Ascending aorta (tissue), 2 donors: ENCODE measurements around the gene SETBP1. TPM values are rescaled to one million over a fixed set of nuclear protein-coding genes. Genes with fewer than 3 reads are reported as not detected.

Experiments
- DNase-seq, 2 donors: peaks; one replicate each; pipeline ENCODE4 v3.0.0-alpha.2; 2019; ENCODE audit warnings: low spot score in 2 of 2
- H3K27ac ChIP-seq, 2 donors: fragments of 200-600 bp; sonication (generic); one replicate each; pipeline ENCODE4 v1.5.1; 2016 to 2017; ENCODE audit warnings: mild to moderate bottlenecking in 1 of 2
- H3K27me3 ChIP-seq: fragments of 200-600 bp; sonication (generic); one replicate; pipeline ENCODE4 v1.5.1; 2017
- H3K36me3 ChIP-seq, 2 donors: fragments of 200-600 bp; sonication (generic); one replicate each; pipeline ENCODE4 v1.5.1; 2016
- H3K4me1 ChIP-seq, 2 donors: fragments of 200-600 bp; sonication (generic); one replicate each; pipeline ENCODE4 v1.5.1; 2016 to 2017; ENCODE audit warnings: mild to moderate bottlenecking in 1 of 2
- H3K4me3 ChIP-seq, 2 donors: fragments of 200-600 bp; sonication (generic); one replicate each; pipeline ENCODE4 v1.5.1; 2016 to 2017; ENCODE audit warnings: mild to moderate bottlenecking in 1 of 2
- H3K9me3 ChIP-seq, 2 donors: fragments of 200-600 bp; sonication (generic); one replicate each; pipeline ENCODE4 v1.5.1; 2016
- intact Hi-C: fragments of 100-400 bp; cut with DNase I; formaldehyde crosslinking; loops from one replicate; pipeline ENCODE4 v1.15.1; 2023
- total RNA-seq: library from RNA; depleted of rRNA; stranded (reverse); fragments of >200 nt; gene quantifications from one replicate; pipeline ENCODE4 v1.1.0, GENCODE V29; 2016
- TF ChIP-seq, protein P1 (sequence below), 3 experiments: fragments of 200-600 bp in 2 of 3; fragments of 450-650 bp in 1 of 3; sonication (generic) in 2 of 3; IDR thresholded peaks; one replicate each; pipeline ENCODE4 v1.5.1; 2016 to 2019; ENCODE audit warnings: antibody characterized with exemption in 3 of 3, mild to moderate bottlenecking in 1 of 3, moderate library complexity in 1 of 3

The SETBP1 gene
- total RNA-seq, 1 donor from 2014 or later: 23.5 TPM

GRCh38 chr18:44842588-44843412, 162.1 kb downstream of the SETBP1 start:
- Histone ChIP-seq H3K36me3 (no peaks in the 10 kb centered on the region), H3K4me3 (no peak overlapping the region), H3K27me3 (no peaks in the 10 kb centered on the region), H3K4me1 (peaks cover 0 to 14% of the 10 kb centered on the region in 2 donors), H3K27ac (no peak overlapping the region), H3K9me3 (no peaks in the 10 kb centered on the region)
- TF ChIP-seq, protein P1, sequence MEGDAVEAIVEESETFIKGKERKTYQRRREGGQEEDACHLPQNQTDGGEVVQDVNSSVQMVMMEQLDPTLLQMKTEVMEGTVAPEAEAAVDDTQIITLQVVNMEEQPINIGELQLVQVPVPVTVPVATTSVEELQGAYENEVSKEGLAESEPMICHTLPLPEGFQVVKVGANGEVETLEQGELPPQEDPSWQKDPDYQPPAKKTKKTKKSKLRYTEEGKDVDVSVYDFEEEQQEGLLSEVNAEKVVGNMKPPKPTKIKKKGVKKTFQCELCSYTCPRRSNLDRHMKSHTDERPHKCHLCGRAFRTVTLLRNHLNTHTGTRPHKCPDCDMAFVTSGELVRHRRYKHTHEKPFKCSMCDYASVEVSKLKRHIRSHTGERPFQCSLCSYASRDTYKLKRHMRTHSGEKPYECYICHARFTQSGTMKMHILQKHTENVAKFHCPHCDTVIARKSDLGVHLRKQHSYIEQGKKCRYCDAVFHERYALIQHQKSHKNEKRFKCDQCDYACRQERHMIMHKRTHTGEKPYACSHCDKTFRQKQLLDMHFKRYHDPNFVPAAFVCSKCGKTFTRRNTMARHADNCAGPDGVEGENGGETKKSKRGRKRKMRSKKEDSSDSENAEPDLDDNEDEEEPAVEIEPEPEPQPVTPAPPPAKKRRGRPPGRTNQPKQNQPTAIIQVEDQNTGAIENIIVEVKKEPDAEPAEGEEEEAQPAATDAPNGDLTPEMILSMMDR (IDR thresholded peaks at IDR 0.05): no peak
- DNase-seq: no peak
- intact Hi-C loops: no loop called here

- TF ChIP-seq, protein P1 (IDR thresholded peaks at IDR 0.05): no peak
- no peaks in the 10 kb centered on the region for H3K27me3 ChIP-seq
- no peak for DNase-seq
Observed at GRCh38 chr18:44844486-44844885, 163.8 kb downstream of the SETBP1 start.

DNA sequence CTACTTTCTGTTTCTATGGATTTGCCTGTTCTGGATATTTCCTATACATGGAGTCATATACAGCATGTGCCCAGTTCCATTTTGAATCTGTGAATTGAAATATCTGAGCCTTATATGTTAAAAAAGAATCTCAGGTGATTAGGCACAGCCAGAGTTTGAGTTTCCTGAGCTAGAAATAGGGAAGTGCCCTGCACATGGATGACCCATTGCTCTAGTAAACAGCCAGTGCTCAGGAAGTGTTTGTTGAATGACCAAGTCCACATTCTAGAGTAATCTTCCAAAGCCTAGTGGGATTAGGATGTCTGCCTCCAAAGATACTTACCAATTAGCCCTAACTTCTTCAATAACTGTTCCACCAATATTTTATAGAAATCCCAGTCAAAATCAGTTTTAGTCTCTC, 165.8 kb downstream of the SETBP1 start:
- no peak for DNase-seq
- intact Hi-C loops: no loop called here
- Histone ChIP-seq H3K27ac (no peak overlapping the region), H3K9me3 (no peaks in the 10 kb centered on the region), H3K4me3 (no peak overlapping the region), H3K27me3 (no peaks in the 10 kb centered on the region), H3K36me3 (no peaks in the 10 kb centered on the region), H3K4me1 (no peaks in the 10 kb centered on the region)
- TF ChIP-seq, protein P1 (IDR thresholded peaks at IDR 0.05): no peak

More at GRCh38 chr18:44844486-44844885, 163.8 kb downstream of the SETBP1 start:
- Histone ChIP-seq H3K4me3 (no peak overlapping the region), H3K27ac (no peak overlapping the region), H3K9me3 (no peaks in the 10 kb centered on the region), H3K4me1 (peaks cover 0 to 7% of the 10 kb centered on the region in 2 donors), H3K36me3 (no peaks in the 10 kb centered on the region)
- intact Hi-C loops: no loop called here

DNA sequence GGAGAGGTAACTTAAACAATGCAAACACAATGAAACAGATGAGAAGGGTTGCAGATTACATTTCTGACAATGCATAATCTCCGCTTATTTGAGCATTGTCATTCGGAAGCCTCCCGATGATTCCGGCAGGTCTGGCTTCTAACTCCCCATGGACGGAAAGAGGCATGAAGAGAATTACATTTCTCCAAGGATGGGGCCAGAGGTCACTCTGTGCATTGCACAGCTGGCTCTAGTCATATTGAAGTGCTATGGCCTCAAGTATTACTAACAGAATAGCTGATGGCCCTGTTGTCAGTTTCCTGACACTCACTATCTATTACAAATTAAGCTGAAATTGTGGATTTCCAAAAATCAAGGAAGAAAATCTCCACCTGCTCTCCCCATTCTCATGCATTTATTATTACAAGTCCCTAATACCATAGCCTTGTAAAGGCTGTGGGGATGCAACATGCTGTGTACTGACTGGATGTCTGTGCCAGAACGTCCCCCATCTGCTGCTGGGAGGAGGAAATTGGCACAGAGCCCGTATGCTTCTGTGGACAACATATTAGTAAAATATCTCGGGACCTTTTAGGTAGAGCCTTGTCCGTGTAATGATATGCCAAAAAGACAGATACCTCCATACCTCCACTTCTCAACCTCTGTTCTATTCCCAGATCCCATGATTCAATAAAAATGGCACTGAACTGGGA, 168.1 kb downstream of the SETBP1 start:
- Histone ChIP-seq H3K36me3 (no peaks in the 10 kb centered on the region), H3K27me3 (no peaks in the 10 kb centered on the region), H3K9me3 (no peaks in the 10 kb centered on the region), H3K4me1 (no peaks in the 10 kb centered on the region), H3K4me3 (no peak overlapping the region), H3K27ac (no peak overlapping the region)
- intact Hi-C loops: no loop called here
- TF ChIP-seq, protein P1 (IDR thresholded peaks at IDR 0.05): no peak
- DNase-seq: no peak

DNA sequence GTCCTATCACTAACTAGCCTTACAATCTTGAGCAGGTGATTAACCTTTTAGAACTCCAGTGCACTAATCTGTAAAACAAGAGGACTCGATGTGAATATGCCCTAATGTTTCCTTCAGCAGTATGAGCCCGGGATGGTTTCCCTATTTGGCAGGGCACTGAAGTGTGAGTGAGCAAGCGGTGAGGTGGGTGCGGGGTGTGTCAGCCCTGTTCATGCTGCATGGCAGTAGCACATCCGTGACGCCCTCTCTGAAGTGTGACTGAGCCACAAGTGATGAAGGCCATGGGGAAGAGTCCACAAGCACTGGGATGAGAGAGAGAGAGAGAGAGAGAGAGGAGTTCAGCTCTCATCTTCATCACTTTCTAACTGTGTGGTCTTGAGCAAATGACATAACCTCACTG, 168.7 kb downstream of the SETBP1 start:
- intact Hi-C loops: no loop called here
- H3K27me3 ChIP-seq: no peaks in the 10 kb centered on the region
- no peaks in the 10 kb centered on the region for H3K9me3 ChIP-seq
- DNase-seq: no peak
- no peaks in the 10 kb centered on the region for H3K36me3 ChIP-seq
- H3K27ac ChIP-seq: no peak overlapping the region
- H3K4me1 ChIP-seq: no peaks in the 10 kb centered on the region
- TF ChIP-seq, protein P1 (IDR thresholded peaks at IDR 0.05): no peak
- H3K4me3 ChIP-seq: no peak overlapping the region
